G401.6 (cell line): ENCODE data around the gene DALRD3.

Experiments used
- FAIRE-seq: peaks from 2 replicates; lab custom pipeline; 2012; peaks lifted over from hg19 to GRCh38; lab: Jason Lieb, UNC

Gene DALRD3

GRCh38 chr3:49004352-49005302 lies 13.8 kb downstream of the DALRD3 start:
- no peak for FAIRE-seq

- no peak for FAIRE-seq
These were observed 17.2 kb downstream of the DALRD3 start for GRCh38 chr3:49001155-49001554.

- no peak for FAIRE-seq
These were observed 19.1 kb downstream of the DALRD3 start for GRCh38 chr3:48999085-48999858.

GRCh38 chr3:48997714-48998637 lies 20.4 kb downstream of the DALRD3 start:
- no peak for FAIRE-seq

- no peak for FAIRE-seq
These were observed 21.2 kb downstream of the DALRD3 start for GRCh38 chr3:48997102-48997635.

GRCh38 chr3:48996640-48997039 lies 21.7 kb downstream of the DALRD3 start:
- FAIRE-seq = no peak

GRCh38 chr3:48993834-48994233 lies 24.5 kb downstream of the DALRD3 start:
- FAIRE-seq = no peak

- no peak for FAIRE-seq
These were observed 26.4 kb downstream of the DALRD3 start for GRCh38 chr3:48991851-48992545.

GRCh38 chr3:48990636-48991469 lies 27.5 kb downstream of the DALRD3 start:
- no peak for FAIRE-seq

GRCh38 chr3:48989796-48990635 lies 28.4 kb downstream of the DALRD3 start, which contains the start of gene P4HTM:
Gene P4HTM, plus strand, starts transcription at chr3:48990241. Its CDS starts 16 bp downstream, at chr3:48990257.
- no peak for FAIRE-seq

GRCh38 chr3:48989126-48989795 lies 29.1 kb downstream of the DALRD3 start:
- FAIRE-seq = no peak

- no peak for FAIRE-seq
These were observed 32.5 kb downstream of the DALRD3 start for GRCh38 chr3:48985831-48986376.

GRCh38 chr3:48984663-48985062 lies 33.7 kb downstream of the DALRD3 start:
- FAIRE-seq = no peak

GRCh38 chr3:48983096-48983495 lies 35.3 kb downstream of the DALRD3 start:
- FAIRE-seq = no peak

GRCh38 chr3:48982686-48983085 lies 35.7 kb downstream of the DALRD3 start:
- no peak for FAIRE-seq

GRCh38 chr3:48982016-48982415 lies 36.4 kb downstream of the DALRD3 start:
- FAIRE-seq = peak; percentile 59

- no peak for FAIRE-seq
These were observed 38.1 kb downstream of the DALRD3 start for GRCh38 chr3:48980295-48980694.

- FAIRE-seq = no peak
These were observed 38.9 kb downstream of the DALRD3 start for GRCh38 chr3:48979451-48979850.
